ENCODE data around the gene MAP2.

- TF ChIP-seq, protein P1, sequence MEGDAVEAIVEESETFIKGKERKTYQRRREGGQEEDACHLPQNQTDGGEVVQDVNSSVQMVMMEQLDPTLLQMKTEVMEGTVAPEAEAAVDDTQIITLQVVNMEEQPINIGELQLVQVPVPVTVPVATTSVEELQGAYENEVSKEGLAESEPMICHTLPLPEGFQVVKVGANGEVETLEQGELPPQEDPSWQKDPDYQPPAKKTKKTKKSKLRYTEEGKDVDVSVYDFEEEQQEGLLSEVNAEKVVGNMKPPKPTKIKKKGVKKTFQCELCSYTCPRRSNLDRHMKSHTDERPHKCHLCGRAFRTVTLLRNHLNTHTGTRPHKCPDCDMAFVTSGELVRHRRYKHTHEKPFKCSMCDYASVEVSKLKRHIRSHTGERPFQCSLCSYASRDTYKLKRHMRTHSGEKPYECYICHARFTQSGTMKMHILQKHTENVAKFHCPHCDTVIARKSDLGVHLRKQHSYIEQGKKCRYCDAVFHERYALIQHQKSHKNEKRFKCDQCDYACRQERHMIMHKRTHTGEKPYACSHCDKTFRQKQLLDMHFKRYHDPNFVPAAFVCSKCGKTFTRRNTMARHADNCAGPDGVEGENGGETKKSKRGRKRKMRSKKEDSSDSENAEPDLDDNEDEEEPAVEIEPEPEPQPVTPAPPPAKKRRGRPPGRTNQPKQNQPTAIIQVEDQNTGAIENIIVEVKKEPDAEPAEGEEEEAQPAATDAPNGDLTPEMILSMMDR (IDR thresholded peaks at IDR 0.05; ENCODE audit: low read depth, low read length) = no peak
- no peak for TF ChIP-seq POLR2A (IDR thresholded peaks at IDR 0.05; ENCODE audit: extremely low read depth, insufficient read length)
- TF ChIP-seq MAX (IDR thresholded peaks at IDR 0.05; ENCODE audit: low read depth, low read length) = no peak
- TF ChIP-seq MYC (IDR thresholded peaks at IDR 0.05; ENCODE audit: low read depth, low read length) = no peak
These were observed 342.8 kb downstream of the MAP2 start for GRCh38 chr2:209766613-209767012.
